Peyer's patch (tissue), 4 donors: Measurements from ENCODE around the gene SYT11. TPM values are rescaled to one million over a fixed set of nuclear protein-coding genes. Genes with fewer than 3 reads are reported as not detected.
"Not testable (repeated sequence)": the region's sequence is repeated elsewhere in the genome, so short reads cannot be mapped to it uniquely, and the experiment has no call there.

ENCODE experiments used
- DNase-seq, 3 donors: peaks; one replicate each; pipeline ENCODE4 v3.0.0-alpha.2; 2017 to 2019
- H3K27ac ChIP-seq, 4 donors: fragments of 200-600 bp; sonication (generic); one replicate each; pipeline ENCODE4 v1.5.1; 2016 to 2019
- H3K27me3 ChIP-seq, 2 donors: fragments of 200-600 bp; sonication (generic); one replicate each; pipeline ENCODE4 v1.5.1; 2019
- H3K36me3 ChIP-seq, 3 donors: fragments of 200-600 bp; sonication (generic); one replicate each; pipeline ENCODE4 v1.5.1; 2016 to 2019
- H3K4me1 ChIP-seq, 4 donors: fragments of 200-600 bp; sonication (generic); one replicate each; pipeline ENCODE4 v1.5.1; 2016 to 2019
- H3K4me3 ChIP-seq, 4 donors: fragments of 200-600 bp; sonication (generic); 1 replicate in 3 of 4; 2 replicates in 1 of 4; pipeline ENCODE4 v1.5.1; 2016 to 2019; ENCODE audit warnings: mild to moderate bottlenecking in 1 of 4
- H3K9me3 ChIP-seq, 4 donors: fragments of 200-600 bp; sonication (generic); one replicate each; pipeline ENCODE4 v1.5.1; 2016 to 2019; ENCODE audit warnings: mild to moderate bottlenecking in 1 of 4
- CTCF ChIP-seq, 6 experiments: fragments of 450-650 bp in 4 of 6; fragments of 200-600 bp in 2 of 6; sonication (generic) in 1 of 6; IDR thresholded peaks; one replicate each; pipeline ENCODE4 v1.5.1; 2017 to 2019; ENCODE audit warnings: antibody characterized with exemption in 6 of 6, mild to moderate bottlenecking in 3 of 6, moderate library complexity in 1 of 6
- POLR2A ChIP-seq, 2 donors: fragments of 450-650 bp; IDR thresholded peaks; one replicate each; pipeline ENCODE4 v1.5.1; 2017; ENCODE audit warnings: antibody characterized with exemption in 2 of 2, mild to moderate bottlenecking in 2 of 2, moderate library complexity in 2 of 2
- total RNA-seq, 4 donors: library from RNA; depleted of rRNA; stranded (reverse); fragments of >200 nt; gene quantifications; one replicate each; pipeline ENCODE4 v1.1.0, GENCODE V29; 2016

The SYT11 gene
- total RNA-seq, 4 donors from 2014 or later, result 2.6 to 9.9 (median 4.7) TPM

- DNase-seq, result no peak
- Histone ChIP-seq H3K27me3 (no peaks in the 10 kb centered on the region), H3K27ac (no peak overlapping the region), H3K4me1 (peaks cover 0 to 3% (median 0%) of the 10 kb centered on the region in 4 donors), H3K4me3 (no peak overlapping the region), H3K9me3 (no peaks in the 10 kb centered on the region), H3K36me3 (no peaks in the 10 kb centered on the region)
- TF ChIP-seq POLR2A (IDR thresholded peaks at IDR 0.05) (no peak), CTCF (IDR thresholded peaks at IDR 0.05) (no peak)
Observed at GRCh38 chr1:155888481-155888880, 29.1 kb downstream of the SYT11 start.

GRCh38 chr1:155889566-155889965, 30.2 kb downstream of the SYT11 start:
- H3K4me3 ChIP-seq, result no peak overlapping the region
- H3K27ac ChIP-seq, result no peak overlapping the region
- no peak for TF ChIP-seq POLR2A (IDR thresholded peaks at IDR 0.05)
- TF ChIP-seq CTCF (IDR thresholded peaks at IDR 0.05), result no peak
- no peaks in the 10 kb centered on the region for H3K36me3 ChIP-seq
- no peaks in the 10 kb centered on the region for H3K9me3 ChIP-seq
- H3K4me1 ChIP-seq, result no peaks in the 10 kb centered on the region
- H3K27me3 ChIP-seq, result no peaks in the 10 kb centered on the region
- no peak for DNase-seq

GRCh38 chr1:155890251-155890650, 30.9 kb downstream of the SYT11 start:
- Histone ChIP-seq H3K36me3 (no peaks in the 10 kb centered on the region), H3K9me3 (no peaks in the 10 kb centered on the region), H3K4me3 (no peak overlapping the region), H3K27ac (no peak overlapping the region), H3K4me1 (no peaks in the 10 kb centered on the region), H3K27me3 (no peaks in the 10 kb centered on the region)
- TF ChIP-seq CTCF (IDR thresholded peaks at IDR 0.05), result no peak
- no peak for TF ChIP-seq POLR2A (IDR thresholded peaks at IDR 0.05)
- no peak for DNase-seq

- no peaks in the 10 kb centered on the region for H3K4me1 ChIP-seq
- H3K27ac ChIP-seq, result peak overlapping the region in 2 of 4 donors; percentile 41 to 74
- H3K4me3 ChIP-seq, result no peak overlapping the region
- TF ChIP-seq POLR2A (IDR thresholded peaks at IDR 0.05) (no peak), CTCF (IDR thresholded peaks at IDR 0.05) (no peak)
- DNase-seq, result no peak
- H3K36me3 ChIP-seq, result peaks cover 0 to 20% (median 0%) of the 10 kb centered on the region in 3 donors
- no peaks in the 10 kb centered on the region for H3K27me3 ChIP-seq
- no peaks in the 10 kb centered on the region for H3K9me3 ChIP-seq
Observed at GRCh38 chr1:155892796-155893195, 33.4 kb downstream of the SYT11 start.

GRCh38 chr1:155893389-155894142, 34.2 kb downstream of the SYT11 start:
- DNase-seq, result no peak
- H3K36me3 ChIP-seq, result peaks cover 0 to 26% (median 0%) of the 10 kb centered on the region in 3 donors
- no peak overlapping the region for H3K4me3 ChIP-seq
- H3K9me3 ChIP-seq, result no peaks in the 10 kb centered on the region
- no peak for TF ChIP-seq POLR2A (IDR thresholded peaks at IDR 0.05)
- no peak for TF ChIP-seq CTCF (IDR thresholded peaks at IDR 0.05)
- peak overlapping the region in 3 of 4 donors; percentile 30 to 74 (median 41) for H3K27ac ChIP-seq
- no peaks in the 10 kb centered on the region for H3K27me3 ChIP-seq
- H3K4me1 ChIP-seq, result no peaks in the 10 kb centered on the region

GRCh38 chr1:155895617-155896016, 36.2 kb downstream of the SYT11 start:
- H3K4me1 ChIP-seq, DNase-seq, H3K27me3 ChIP-seq, H3K27ac ChIP-seq, H3K9me3 ChIP-seq, H3K4me3 ChIP-seq: not testable (repeated sequence)
- peaks cover 0 to 46% (median 3%) of the 10 kb centered on the region in 3 donors for H3K36me3 ChIP-seq

GRCh38 chr1:155896476-155896875, 37.1 kb downstream of the SYT11 start:
- H3K27ac ChIP-seq, H3K4me1 ChIP-seq, DNase-seq, H3K4me3 ChIP-seq, H3K27me3 ChIP-seq, H3K9me3 ChIP-seq: not testable (repeated sequence)
- H3K36me3 ChIP-seq, result peaks cover 0 to 55% (median 3%) of the 10 kb centered on the region in 3 donors
